Measurements from ENCODE around the gene CDYL2. TPM values are rescaled to one million over a fixed set of nuclear protein-coding genes. Genes with fewer than 3 reads are reported as not detected.
A peak's percentile ranks its signal among the peaks of the same experiment; 100 is the strongest.

Gene CDYL2
- total RNA-seq, 1 experiment from 2014 or later = 8.2 TPM

DNA sequence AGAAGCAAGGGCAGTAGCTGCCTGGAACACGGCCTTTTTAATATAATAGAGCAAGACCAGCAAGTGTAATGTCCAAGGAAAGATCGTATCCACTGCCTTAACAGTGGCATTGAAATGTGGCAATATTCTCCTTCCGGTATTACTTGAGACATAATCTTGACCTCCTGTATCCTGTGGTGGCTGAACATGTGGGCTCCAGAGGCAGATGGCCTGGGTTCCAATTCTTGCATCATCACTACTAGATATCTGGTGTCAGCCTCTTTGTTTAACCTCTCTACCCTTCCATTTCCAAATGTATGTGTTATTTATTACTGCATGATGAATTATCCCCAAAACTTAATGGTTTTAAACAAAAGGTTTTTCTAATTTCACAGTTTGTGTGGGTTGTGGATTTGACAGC is 3.5 kb upstream of the CDYL2 start (continued):
- TF ChIP-seq, protein P1, sequence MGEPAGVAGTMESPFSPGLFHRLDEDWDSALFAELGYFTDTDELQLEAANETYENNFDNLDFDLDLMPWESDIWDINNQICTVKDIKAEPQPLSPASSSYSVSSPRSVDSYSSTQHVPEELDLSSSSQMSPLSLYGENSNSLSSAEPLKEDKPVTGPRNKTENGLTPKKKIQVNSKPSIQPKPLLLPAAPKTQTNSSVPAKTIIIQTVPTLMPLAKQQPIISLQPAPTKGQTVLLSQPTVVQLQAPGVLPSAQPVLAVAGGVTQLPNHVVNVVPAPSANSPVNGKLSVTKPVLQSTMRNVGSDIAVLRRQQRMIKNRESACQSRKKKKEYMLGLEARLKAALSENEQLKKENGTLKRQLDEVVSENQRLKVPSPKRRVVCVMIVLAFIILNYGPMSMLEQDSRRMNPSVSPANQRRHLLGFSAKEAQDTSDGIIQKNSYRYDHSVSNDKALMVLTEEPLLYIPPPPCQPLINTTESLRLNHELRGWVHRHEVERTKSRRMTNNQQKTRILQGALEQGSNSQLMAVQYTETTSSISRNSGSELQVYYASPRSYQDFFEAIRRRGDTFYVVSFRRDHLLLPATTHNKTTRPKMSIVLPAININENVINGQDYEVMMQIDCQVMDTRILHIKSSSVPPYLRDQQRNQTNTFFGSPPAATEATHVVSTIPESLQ (CRISPR knock-in tag; IDR thresholded peaks at IDR 0.05) = no peak
- no peak for TF ChIP-seq KAT7 (CRISPR knock-in tag; IDR thresholded peaks at IDR 0.05; ENCODE audit: borderline replicate concordance)
- TF ChIP-seq SP1 (CRISPR knock-in tag; conservative IDR thresholded peaks at IDR 0.05) = no peak
- TF ChIP-seq ATF1 (CRISPR knock-in tag; IDR thresholded peaks at IDR 0.05) = no peak
- TF ChIP-seq GTF2I (CRISPR knock-in tag; conservative IDR thresholded peaks at IDR 0.05) = no peak
- no peak for TF ChIP-seq NFYB (CRISPR knock-in tag; conservative IDR thresholded peaks at IDR 0.05; ENCODE audit: low read depth)

DNA sequence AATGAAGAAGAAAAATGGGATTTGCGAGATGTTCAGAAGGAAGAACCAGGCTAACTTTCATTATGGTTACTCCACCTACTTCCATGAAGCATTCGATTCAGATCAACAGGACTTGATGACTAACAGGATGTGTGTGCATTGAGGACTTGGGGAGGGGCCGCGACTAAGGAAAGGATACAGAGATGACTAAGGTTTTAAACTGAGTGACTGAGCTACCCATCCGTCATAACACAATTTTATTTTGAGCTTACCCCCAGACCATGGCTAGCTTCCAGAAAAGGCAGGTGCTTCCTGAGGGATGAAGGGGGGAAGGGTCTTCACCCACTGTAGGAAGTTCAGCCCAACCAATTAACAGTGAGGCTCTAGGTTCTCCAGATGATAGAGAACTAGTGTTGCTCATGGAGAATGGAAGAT is 2.5 kb upstream of the CDYL2 start:
- Mint-ChIP-seq H3K4me1 (no peaks in the 10 kb centered on the region), H3K36me3 (no peaks in the 10 kb centered on the region), H3K4me3 (no peak overlapping the region), H3K27me3 (ENCODE audit: low read depth) (peaks cover 58% of the 10 kb centered on the region), H3K9me3 (0 out of 2 replicates have a peak, but pooled peaks cover 7% of the 10 kb centered on the region), H3K27ac (no peak overlapping the region)
- DNase-seq (ENCODE audit: low spot score) (no peak), ATAC-seq (no peak)
- TF ChIP-seq, protein P2, sequence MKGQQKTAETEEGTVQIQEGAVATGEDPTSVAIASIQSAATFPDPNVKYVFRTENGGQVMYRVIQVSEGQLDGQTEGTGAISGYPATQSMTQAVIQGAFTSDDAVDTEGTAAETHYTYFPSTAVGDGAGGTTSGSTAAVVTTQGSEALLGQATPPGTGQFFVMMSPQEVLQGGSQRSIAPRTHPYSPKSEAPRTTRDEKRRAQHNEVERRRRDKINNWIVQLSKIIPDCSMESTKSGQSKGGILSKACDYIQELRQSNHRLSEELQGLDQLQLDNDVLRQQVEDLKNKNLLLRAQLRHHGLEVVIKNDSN (CRISPR knock-in tag; IDR thresholded peaks at IDR 0.05) = no peak
- no peak for TF ChIP-seq JUN (CRISPR knock-in tag; IDR thresholded peaks at IDR 0.05)
- TF ChIP-seq ESRRA (CRISPR knock-in tag; IDR thresholded peaks at IDR 0.05; ENCODE audit: borderline replicate concordance) = no peak
- no peak for TF ChIP-seq ZNF416 (CRISPR knock-in tag; IDR thresholded peaks at IDR 0.05)
- TF ChIP-seq ZNF317 (CRISPR knock-in tag; IDR thresholded peaks at IDR 0.05; ENCODE audit: borderline replicate concordance, low read depth) = no peak
- TF ChIP-seq, protein P3, sequence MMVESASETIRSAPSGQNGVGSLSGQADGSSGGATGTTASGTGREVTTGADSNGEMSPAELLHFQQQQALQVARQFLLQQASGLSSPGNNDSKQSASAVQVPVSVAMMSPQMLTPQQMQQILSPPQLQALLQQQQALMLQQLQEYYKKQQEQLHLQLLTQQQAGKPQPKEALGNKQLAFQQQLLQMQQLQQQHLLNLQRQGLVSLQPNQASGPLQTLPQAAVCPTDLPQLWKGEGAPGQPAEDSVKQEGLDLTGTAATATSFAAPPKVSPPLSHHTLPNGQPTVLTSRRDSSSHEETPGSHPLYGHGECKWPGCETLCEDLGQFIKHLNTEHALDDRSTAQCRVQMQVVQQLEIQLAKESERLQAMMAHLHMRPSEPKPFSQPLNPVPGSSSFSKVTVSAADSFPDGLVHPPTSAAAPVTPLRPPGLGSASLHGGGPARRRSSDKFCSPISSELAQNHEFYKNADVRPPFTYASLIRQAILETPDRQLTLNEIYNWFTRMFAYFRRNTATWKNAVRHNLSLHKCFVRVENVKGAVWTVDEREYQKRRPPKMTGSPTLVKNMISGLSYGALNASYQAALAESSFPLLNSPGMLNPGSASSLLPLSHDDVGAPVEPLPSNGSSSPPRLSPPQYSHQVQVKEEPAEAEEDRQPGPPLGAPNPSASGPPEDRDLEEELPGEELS (CRISPR knock-in tag; IDR thresholded peaks at IDR 0.05) = no peak
- TF ChIP-seq ZNF396 (CRISPR knock-in tag; IDR thresholded peaks at IDR 0.05; ENCODE audit: borderline replicate concordance) = no peak
- TF ChIP-seq, protein P4, sequence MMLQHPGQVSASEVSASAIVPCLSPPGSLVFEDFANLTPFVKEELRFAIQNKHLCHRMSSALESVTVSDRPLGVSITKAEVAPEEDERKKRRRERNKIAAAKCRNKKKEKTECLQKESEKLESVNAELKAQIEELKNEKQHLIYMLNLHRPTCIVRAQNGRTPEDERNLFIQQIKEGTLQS (CRISPR knock-in tag; conservative IDR thresholded peaks at IDR 0.05) = no peak
- TF ChIP-seq PRRX2 (CRISPR knock-in tag; IDR thresholded peaks at IDR 0.05) = no peak
- TF ChIP-seq, protein P5, sequence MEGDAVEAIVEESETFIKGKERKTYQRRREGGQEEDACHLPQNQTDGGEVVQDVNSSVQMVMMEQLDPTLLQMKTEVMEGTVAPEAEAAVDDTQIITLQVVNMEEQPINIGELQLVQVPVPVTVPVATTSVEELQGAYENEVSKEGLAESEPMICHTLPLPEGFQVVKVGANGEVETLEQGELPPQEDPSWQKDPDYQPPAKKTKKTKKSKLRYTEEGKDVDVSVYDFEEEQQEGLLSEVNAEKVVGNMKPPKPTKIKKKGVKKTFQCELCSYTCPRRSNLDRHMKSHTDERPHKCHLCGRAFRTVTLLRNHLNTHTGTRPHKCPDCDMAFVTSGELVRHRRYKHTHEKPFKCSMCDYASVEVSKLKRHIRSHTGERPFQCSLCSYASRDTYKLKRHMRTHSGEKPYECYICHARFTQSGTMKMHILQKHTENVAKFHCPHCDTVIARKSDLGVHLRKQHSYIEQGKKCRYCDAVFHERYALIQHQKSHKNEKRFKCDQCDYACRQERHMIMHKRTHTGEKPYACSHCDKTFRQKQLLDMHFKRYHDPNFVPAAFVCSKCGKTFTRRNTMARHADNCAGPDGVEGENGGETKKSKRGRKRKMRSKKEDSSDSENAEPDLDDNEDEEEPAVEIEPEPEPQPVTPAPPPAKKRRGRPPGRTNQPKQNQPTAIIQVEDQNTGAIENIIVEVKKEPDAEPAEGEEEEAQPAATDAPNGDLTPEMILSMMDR (IDR thresholded peaks at IDR 0.05) = no peak
- TF ChIP-seq CREB1 (CRISPR knock-in tag; IDR thresholded peaks at IDR 0.05) = no peak
- ChIA-PET CTCF (no interaction called here), POLR2A (no interaction called here)

DNA sequence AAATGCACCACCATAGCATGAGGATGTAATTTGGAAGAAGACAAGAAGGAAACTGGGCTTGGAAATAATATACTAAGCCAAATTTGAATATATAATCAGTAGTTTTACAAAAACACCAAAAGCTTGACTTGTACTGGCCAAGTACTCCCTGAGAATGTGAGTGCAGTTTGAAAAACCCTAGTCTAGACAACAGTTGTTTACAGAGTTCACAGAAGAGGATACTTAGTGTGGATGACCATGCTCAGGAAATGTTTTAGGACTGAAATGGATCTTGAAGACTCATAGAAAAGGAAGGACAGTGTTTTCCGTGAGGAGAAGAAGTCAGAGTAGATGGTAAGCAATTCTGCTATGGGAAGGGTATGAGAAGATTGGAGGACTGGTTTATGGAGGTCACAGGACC is 1.9 kb upstream of the CDYL2 start:
- peak overlapping the region; percentile 1; the same call in 1 of the 2 replicates for H3K4me3 Mint-ChIP-seq
- no peak overlapping the region for H3K27ac Mint-ChIP-seq
- H3K4me1 Mint-ChIP-seq = no peaks in the 10 kb centered on the region
- ATAC-seq = no peak
- ChIA-PET CTCF (no interaction called here), POLR2A (no interaction called here)
- H3K27me3 Mint-ChIP-seq (ENCODE audit: low read depth) = peaks cover 53% of the 10 kb centered on the region
- 0 out of 2 replicates have a peak, but pooled peaks cover 7% of the 10 kb centered on the region for H3K9me3 Mint-ChIP-seq
- no peaks in the 10 kb centered on the region for H3K36me3 Mint-ChIP-seq
- no peak for DNase-seq (ENCODE audit: low spot score)
- TF ChIP-seq FOXK1 (CRISPR knock-in tag; IDR thresholded peaks at IDR 0.05) (no peak), ZNF396 (CRISPR knock-in tag; IDR thresholded peaks at IDR 0.05; ENCODE audit: borderline replicate concordance) (no peak), NR1H2 (CRISPR knock-in tag; IDR thresholded peaks at IDR 0.05) (no peak), ZNF263 (CRISPR knock-in tag; IDR thresholded peaks at IDR 0.05; ENCODE audit: low read depth) (no peak), ZBTB21 (CRISPR knock-in tag; IDR thresholded peaks at IDR 0.05; ENCODE audit: borderline replicate concordance) (no peak), GABPB1 (CRISPR knock-in tag; IDR thresholded peaks at IDR 0.05) (no peak), ZNF219 (CRISPR knock-in tag; IDR thresholded peaks at IDR 0.05; ENCODE audit: borderline replicate concordance) (no peak)
- TF ChIP-seq, protein P6, sequence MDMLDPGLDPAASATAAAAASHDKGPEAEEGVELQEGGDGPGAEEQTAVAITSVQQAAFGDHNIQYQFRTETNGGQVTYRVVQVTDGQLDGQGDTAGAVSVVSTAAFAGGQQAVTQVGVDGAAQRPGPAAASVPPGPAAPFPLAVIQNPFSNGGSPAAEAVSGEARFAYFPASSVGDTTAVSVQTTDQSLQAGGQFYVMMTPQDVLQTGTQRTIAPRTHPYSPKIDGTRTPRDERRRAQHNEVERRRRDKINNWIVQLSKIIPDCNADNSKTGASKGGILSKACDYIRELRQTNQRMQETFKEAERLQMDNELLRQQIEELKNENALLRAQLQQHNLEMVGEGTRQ (CRISPR knock-in tag; IDR thresholded peaks at IDR 0.05) = no peak
- TF ChIP-seq, protein P5 (IDR thresholded peaks at IDR 0.05) = no peak
